HG03066 (cell line): ENCODE measurements around the gene CDKL1.
"Not testable (repeated sequence)": the region's sequence is repeated elsewhere in the genome, so short reads cannot be mapped to it uniquely, and the experiment has no call there.

Source experiments
- ATAC-seq: cut with Tn5 transposase; IDR thresholded peaks from one replicate; pipeline ENCODE4 v1.9.1; 2021; ENCODE audit warnings: low read depth; ENCODE audit not compliant: unreplicated experiment

Gene CDKL1

GRCh38 chr14:50335989-50336824, 60.5 kb downstream of the CDKL1 start:
- no peak for ATAC-seq

- no peak for ATAC-seq
Observed at GRCh38 chr14:50335389-50335788, 61.3 kb downstream of the CDKL1 start.

GRCh38 chr14:50334211-50334610, 62.5 kb downstream of the CDKL1 start:
- no peak for ATAC-seq

- no peak for ATAC-seq
Observed at GRCh38 chr14:50333014-50333509, 63.6 kb downstream of the CDKL1 start.

GRCh38 chr14:50331596-50331995, 65.1 kb downstream of the CDKL1 start:
- no peak for ATAC-seq

- ATAC-seq = peak; percentile 84
Observed at GRCh38 chr14:50321009-50321660, 75.5 kb downstream of the CDKL1 start.

- no peak for ATAC-seq
Observed at GRCh38 chr14:50320283-50320682, 76.4 kb downstream of the CDKL1 start.

GRCh38 chr14:50319721-50320120, 77.0 kb downstream of the CDKL1 start:
- ATAC-seq = no peak

GRCh38 chr14:50319293-50319692, 77.4 kb downstream of the CDKL1 start:
- no peak for ATAC-seq

- ATAC-seq = no peak
Observed at GRCh38 chr14:50318031-50318626, 78.6 kb downstream of the CDKL1 start.

GRCh38 chr14:50314098-50314497, 82.6 kb downstream of the CDKL1 start:
- not testable (repeated sequence) for ATAC-seq

- ATAC-seq = peak; percentile 26
Observed at GRCh38 chr14:50312734-50313054, 84.0 kb downstream of the CDKL1 start.

- peak; percentile 90 for ATAC-seq
Observed at GRCh38 chr14:50311972-50312733, 84.5 kb downstream of the CDKL1 start, which contains the start of the genes DMAC2L and L2HGDH. TSS of gene DMAC2L (plus strand) at chr14:50312324. CDS start at chr14:50321488, 9,164 bp downstream. TSS of gene L2HGDH (minus strand) at chr14:50312229. CDS start at chr14:50312150, 79 bp downstream.

- ATAC-seq = no peak
Observed at GRCh38 chr14:50311337-50311971, 85.2 kb downstream of the CDKL1 start.

GRCh38 chr14:50310445-50310844, 86.2 kb downstream of the CDKL1 start:
- ATAC-seq = no peak

- ATAC-seq = no peak
Observed at GRCh38 chr14:50308363-50308915, 88.2 kb downstream of the CDKL1 start.

GRCh38 chr14:50303744-50304471, 92.8 kb downstream of the CDKL1 start:
- no peak for ATAC-seq

GRCh38 chr14:50301914-50302313, 94.8 kb downstream of the CDKL1 start:
- ATAC-seq = no peak

- no peak for ATAC-seq
Observed at GRCh38 chr14:50299585-50299984, 97.1 kb downstream of the CDKL1 start.
